Astrocyte (in vitro differentiated cells and primary cell): ENCODE results near the gene IL17D.

ENCODE experiments used
- EZH2 ChIP-seq: IDR thresholded peaks from 2 replicates; pipeline ENCODE4 v1.6.1; 2012; ENCODE audit warnings: mild to moderate bottlenecking, low read length, inconsistent platforms; ENCODE audit not compliant: insufficient read depth
- TF ChIP-seq, protein P1 (sequence below): IDR thresholded peaks from 2 replicates; pipeline ENCODE4 v1.5.1; 2011; ENCODE audit warnings: low read depth, mild to moderate bottlenecking, inconsistent platforms, low read length, moderate library complexity; ENCODE audit not compliant: insufficient read depth

DNA sequence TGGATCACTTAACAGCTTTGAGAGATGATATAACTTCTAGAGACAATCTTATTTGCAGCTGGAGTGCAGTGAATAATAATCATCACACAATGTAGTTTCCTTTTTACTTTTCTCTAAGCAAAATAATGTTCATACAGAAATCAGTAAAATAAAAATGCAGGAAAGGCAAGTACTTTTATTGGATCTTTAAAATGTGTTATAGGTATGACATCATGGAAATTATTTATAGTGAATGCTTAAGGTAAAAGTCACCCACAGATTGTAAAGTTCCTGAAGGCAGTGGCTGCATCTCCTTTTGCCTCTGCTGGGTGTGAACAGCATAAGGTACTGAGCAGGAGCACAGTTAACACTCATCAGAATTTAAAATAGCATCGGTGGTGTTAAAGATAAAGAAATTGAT is 17.3 kb upstream of the IL17D start:
- TF ChIP-seq, protein P1, sequence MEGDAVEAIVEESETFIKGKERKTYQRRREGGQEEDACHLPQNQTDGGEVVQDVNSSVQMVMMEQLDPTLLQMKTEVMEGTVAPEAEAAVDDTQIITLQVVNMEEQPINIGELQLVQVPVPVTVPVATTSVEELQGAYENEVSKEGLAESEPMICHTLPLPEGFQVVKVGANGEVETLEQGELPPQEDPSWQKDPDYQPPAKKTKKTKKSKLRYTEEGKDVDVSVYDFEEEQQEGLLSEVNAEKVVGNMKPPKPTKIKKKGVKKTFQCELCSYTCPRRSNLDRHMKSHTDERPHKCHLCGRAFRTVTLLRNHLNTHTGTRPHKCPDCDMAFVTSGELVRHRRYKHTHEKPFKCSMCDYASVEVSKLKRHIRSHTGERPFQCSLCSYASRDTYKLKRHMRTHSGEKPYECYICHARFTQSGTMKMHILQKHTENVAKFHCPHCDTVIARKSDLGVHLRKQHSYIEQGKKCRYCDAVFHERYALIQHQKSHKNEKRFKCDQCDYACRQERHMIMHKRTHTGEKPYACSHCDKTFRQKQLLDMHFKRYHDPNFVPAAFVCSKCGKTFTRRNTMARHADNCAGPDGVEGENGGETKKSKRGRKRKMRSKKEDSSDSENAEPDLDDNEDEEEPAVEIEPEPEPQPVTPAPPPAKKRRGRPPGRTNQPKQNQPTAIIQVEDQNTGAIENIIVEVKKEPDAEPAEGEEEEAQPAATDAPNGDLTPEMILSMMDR = no peak
- TF ChIP-seq EZH2 = no peak
